Gastroesophageal sphincter (tissue), 3 donors: ENCODE results near the gene THRB.

Source experiments
- EP300 ChIP-seq: sonication (generic); formaldehyde crosslinking; IDR thresholded peaks from one replicate; pipeline ENCODE4 v1.6.1; 2017; ENCODE audit warnings: antibody characterized with exemption, mild to moderate bottlenecking
- TF ChIP-seq, protein P1 (sequence below), 4 experiments: fragments of 200-600 bp in 2 of 4; fragments of 450-650 bp in 2 of 4; sonication (generic) in 1 of 4; IDR thresholded peaks; one replicate each; pipeline ENCODE4 v1.5.1; 2017 to 2019; ENCODE audit warnings: antibody characterized with exemption in 4 of 4, mild to moderate bottlenecking in 2 of 4, moderate library complexity in 2 of 4

DNA sequence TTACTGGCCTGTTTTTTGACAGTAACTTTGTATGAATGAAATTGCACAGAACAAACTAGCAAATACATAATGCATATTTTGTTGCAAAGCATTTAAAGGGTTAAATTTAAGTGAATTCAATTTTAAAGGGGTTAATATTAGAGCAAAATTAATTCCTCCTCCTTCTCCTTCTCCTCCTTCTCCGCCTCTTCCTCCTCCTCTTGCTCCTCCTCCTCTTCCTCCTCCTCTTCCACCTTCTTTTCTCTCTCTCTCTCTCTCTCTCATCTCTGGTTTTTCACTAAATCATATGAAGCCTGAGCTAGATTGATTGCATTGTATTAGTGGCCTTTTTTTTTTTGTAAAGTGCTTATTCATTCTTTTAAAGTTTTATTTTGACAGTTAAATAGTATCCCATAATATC lies 154.5 kb downstream of the THRB start:
- TF ChIP-seq, protein P1, sequence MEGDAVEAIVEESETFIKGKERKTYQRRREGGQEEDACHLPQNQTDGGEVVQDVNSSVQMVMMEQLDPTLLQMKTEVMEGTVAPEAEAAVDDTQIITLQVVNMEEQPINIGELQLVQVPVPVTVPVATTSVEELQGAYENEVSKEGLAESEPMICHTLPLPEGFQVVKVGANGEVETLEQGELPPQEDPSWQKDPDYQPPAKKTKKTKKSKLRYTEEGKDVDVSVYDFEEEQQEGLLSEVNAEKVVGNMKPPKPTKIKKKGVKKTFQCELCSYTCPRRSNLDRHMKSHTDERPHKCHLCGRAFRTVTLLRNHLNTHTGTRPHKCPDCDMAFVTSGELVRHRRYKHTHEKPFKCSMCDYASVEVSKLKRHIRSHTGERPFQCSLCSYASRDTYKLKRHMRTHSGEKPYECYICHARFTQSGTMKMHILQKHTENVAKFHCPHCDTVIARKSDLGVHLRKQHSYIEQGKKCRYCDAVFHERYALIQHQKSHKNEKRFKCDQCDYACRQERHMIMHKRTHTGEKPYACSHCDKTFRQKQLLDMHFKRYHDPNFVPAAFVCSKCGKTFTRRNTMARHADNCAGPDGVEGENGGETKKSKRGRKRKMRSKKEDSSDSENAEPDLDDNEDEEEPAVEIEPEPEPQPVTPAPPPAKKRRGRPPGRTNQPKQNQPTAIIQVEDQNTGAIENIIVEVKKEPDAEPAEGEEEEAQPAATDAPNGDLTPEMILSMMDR (IDR thresholded peaks at IDR 0.05): no peak
- TF ChIP-seq EP300: no peak
